Measurements from ENCODE around the gene HOXA2. TPM values are rescaled to one million over a fixed set of nuclear protein-coding genes. Genes with fewer than 3 reads are reported as not detected.

HOXA2 gene
- total RNA-seq, 2 donors from 2014 or later = 1.8 to 2.4 TPM

DNA sequence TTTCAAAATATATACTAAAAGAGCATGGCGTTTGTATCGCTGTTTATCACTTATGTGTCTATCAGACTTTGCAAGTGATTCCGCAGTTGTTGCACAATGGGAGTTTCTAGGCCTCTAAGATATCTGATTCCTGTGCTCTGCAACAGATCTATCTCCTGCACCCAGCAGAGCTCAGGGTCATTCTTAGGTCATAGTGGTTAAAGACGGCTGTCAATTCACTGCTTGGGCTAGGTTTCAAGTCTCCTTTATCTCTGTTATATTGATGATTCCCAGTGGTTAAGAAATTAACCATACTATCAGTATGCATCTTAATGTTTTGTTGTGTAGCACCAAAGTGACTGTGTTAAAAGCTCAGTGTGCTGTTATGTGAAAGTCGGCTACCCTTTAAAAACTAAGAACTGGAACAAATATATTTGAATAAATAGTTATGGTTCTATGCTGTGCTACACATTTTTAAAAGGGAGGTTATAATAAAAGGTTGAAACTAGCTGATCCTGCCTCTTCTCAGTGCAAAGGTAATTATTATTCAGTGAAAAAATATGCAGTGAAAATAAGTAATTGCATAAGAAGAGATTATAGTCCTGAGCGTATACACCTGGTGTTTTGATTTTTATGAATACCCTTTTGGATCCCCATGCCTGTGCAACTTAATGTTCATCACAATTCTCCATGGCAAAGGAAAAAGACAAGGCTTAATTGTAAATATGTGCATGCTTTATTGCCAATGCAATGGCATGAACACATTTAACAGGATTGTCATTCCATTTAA is 30.7 kb downstream of the HOXA2 start:
- Histone ChIP-seq H3K27ac (no peak overlapping the region), H3K27me3 (no peaks in the 10 kb centered on the region), H3K4me3 (no peak overlapping the region), H3K9me3 (no peaks in the 10 kb centered on the region), H3K36me3 (no peaks in the 10 kb centered on the region), H3K9ac (ENCODE audit: low read depth in 2 of 2, low read length in 2 of 2) (no peak overlapping the region), H3K4me1 (no peaks in the 10 kb centered on the region)
- TF ChIP-seq, protein P1, sequence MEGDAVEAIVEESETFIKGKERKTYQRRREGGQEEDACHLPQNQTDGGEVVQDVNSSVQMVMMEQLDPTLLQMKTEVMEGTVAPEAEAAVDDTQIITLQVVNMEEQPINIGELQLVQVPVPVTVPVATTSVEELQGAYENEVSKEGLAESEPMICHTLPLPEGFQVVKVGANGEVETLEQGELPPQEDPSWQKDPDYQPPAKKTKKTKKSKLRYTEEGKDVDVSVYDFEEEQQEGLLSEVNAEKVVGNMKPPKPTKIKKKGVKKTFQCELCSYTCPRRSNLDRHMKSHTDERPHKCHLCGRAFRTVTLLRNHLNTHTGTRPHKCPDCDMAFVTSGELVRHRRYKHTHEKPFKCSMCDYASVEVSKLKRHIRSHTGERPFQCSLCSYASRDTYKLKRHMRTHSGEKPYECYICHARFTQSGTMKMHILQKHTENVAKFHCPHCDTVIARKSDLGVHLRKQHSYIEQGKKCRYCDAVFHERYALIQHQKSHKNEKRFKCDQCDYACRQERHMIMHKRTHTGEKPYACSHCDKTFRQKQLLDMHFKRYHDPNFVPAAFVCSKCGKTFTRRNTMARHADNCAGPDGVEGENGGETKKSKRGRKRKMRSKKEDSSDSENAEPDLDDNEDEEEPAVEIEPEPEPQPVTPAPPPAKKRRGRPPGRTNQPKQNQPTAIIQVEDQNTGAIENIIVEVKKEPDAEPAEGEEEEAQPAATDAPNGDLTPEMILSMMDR (IDR thresholded peaks at IDR 0.05) = no peak
- intact Hi-C loops (cut with DNase I) = no loop called here
- no peak for DNase-seq

DNA sequence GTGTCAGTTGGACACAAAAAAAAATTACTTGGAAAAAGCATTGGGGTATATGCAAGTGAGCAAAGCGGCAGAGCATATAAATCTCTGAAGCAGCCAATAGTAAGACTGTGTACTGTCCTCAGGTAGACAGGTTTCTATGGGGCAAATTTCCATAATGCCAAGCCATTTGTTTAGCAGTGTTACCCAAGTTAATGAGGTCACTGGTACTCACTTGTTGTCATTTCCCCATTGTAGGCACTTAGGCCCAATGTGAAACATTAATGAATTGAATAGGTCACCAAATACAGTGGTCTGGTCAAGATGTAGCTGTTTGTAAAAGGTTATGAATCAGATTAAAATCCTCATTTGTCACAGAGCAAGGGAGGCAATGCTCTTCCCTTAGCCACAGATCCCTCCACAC is 34.2 kb downstream of the HOXA2 start:
- intact Hi-C loops (cut with DNase I) = no loop called here
- no peaks in the 10 kb centered on the region for H3K36me3 ChIP-seq
- no peaks in the 10 kb centered on the region for H3K9me3 ChIP-seq
- H3K4me3 ChIP-seq = no peak overlapping the region
- H3K27ac ChIP-seq = no peak overlapping the region
- no peaks in the 10 kb centered on the region for H3K27me3 ChIP-seq
- no peak overlapping the region for H3K9ac ChIP-seq (ENCODE audit: low read depth in 2 of 2, low read length in 2 of 2)
- H3K4me1 ChIP-seq = no peaks in the 10 kb centered on the region
- DNase-seq = no peak
- TF ChIP-seq, protein P1 (IDR thresholded peaks at IDR 0.05) = no peak

DNA sequence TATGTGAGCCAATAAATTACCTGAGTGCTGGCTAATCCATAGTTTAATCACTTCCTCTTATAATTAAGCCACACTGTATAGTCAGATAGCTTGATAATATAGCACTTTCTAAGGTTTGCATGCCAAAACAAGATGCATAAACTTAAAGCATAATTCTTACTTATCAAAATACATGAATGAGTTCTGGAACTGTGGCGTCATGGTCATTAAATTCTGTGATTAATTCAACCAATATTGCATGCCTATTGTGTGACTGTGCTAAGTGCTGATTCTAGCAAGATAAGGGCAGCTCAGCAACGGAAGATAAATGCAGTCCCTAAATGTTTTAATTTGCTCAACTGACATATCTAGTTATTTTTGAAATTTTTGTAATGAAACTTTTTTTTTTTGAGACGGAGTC is 36.3 kb downstream of the HOXA2 start:
- TF ChIP-seq, protein P1 (IDR thresholded peaks at IDR 0.05) = no peak
- Histone ChIP-seq H3K9me3 (no peaks in the 10 kb centered on the region), H3K4me3 (no peak overlapping the region), H3K27ac (no peak overlapping the region), H3K4me1 (no peaks in the 10 kb centered on the region), H3K27me3 (no peaks in the 10 kb centered on the region), H3K36me3 (no peaks in the 10 kb centered on the region), H3K9ac (ENCODE audit: low read depth in 2 of 2, low read length in 2 of 2) (no peak overlapping the region)
- intact Hi-C loops (cut with DNase I) = no loop called here
- no peak for DNase-seq

DNA sequence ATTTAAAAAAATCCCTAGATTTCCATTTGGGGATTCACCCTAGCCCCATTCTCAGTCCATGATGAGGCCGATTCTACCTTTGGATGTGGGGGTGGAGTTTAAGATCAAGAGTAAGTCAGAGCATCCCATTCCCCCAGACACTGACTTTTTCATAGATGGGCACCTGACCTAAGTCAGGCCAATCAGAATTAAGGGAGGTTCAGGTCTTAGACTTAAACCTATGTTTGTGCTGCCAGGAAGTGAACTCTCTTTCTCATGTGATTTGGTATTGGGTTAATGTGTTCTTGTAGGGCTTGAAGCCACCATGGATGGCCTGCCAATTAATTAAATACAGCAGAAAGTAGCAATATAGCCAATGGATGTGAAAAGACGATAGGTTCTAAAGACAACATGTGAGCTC is 36.8 kb downstream of the HOXA2 start:
- Histone ChIP-seq H3K36me3 (no peaks in the 10 kb centered on the region), H3K27me3 (no peaks in the 10 kb centered on the region), H3K27ac (no peak overlapping the region), H3K4me3 (no peak overlapping the region), H3K9me3 (no peaks in the 10 kb centered on the region), H3K4me1 (no peaks in the 10 kb centered on the region), H3K9ac (ENCODE audit: low read depth in 2 of 2, low read length in 2 of 2) (no peak overlapping the region)
- DNase-seq = no peak
- intact Hi-C loops (cut with DNase I) = no loop called here
- TF ChIP-seq, protein P1 (IDR thresholded peaks at IDR 0.05) = no peak

DNA sequence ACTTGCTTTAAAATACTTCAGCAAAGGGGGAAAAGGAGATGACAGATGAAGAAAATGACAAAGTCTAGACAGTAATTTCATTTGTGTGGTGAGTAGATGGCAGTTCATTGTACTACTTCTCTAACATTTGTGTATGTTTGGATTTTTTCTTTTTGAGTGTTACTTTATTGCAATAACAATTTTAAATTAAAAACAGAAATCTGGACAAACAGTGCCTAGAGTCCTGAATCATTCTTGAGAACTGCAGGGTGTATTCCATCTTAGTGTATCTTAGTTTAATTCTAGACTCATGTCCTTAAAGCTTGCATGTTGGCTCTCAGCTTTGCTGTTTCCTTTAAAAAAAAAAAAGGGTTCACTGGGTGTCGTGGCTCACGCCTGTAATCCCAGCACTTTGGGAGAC is 37.8 kb downstream of the HOXA2 start:
- H3K27me3 ChIP-seq = no peaks in the 10 kb centered on the region
- no peaks in the 10 kb centered on the region for H3K4me1 ChIP-seq
- H3K27ac ChIP-seq = no peak overlapping the region
- H3K9ac ChIP-seq (ENCODE audit: low read depth in 2 of 2, low read length in 2 of 2) = no peak overlapping the region
- no peak for DNase-seq
- TF ChIP-seq, protein P1 (IDR thresholded peaks at IDR 0.05) = no peak
- intact Hi-C loops (cut with DNase I) = no loop called here
- H3K9me3 ChIP-seq = no peaks in the 10 kb centered on the region
- H3K4me3 ChIP-seq = no peak overlapping the region
- H3K36me3 ChIP-seq = no peaks in the 10 kb centered on the region
